H9 (cell line): Measurements from ENCODE around the gene KCNA3. TPM values are rescaled to one million over a fixed set of nuclear protein-coding genes. Genes with fewer than 3 reads are reported as not detected.

Experiments used
- DNase-seq: peaks from one replicate; pipeline ENCODE4 v3.0.0-alpha.2; 2017
- H2AFZ ChIP-seq: one replicate; pipeline ENCODE4 v1.6.1; 2013; ENCODE audit warnings: mild to moderate bottlenecking, low read length, control low read depth, moderate library complexity
- H2AK5ac ChIP-seq: 2 replicates; pipeline ENCODE4 v1.6.1; 2013; ENCODE audit warnings: low read length, control low read depth, mixed read lengths; ENCODE audit not compliant: insufficient read length
- H2BK120ac ChIP-seq: one replicate; pipeline ENCODE4 v1.6.1; 2013; ENCODE audit warnings: low read depth, mild to moderate bottlenecking, low read length, control low read depth, inconsistent platforms; ENCODE audit not compliant: poor library complexity, severe bottlenecking
- H2BK12ac ChIP-seq: 2 replicates; pipeline ENCODE4 v1.6.1; 2013; ENCODE audit warnings: low read length, control low read depth, mixed read lengths, low read depth; ENCODE audit not compliant: insufficient read length
- H2BK15ac ChIP-seq: 2 replicates; pipeline ENCODE4 v1.6.1; 2013; ENCODE audit warnings: low read depth, low read length, control low read depth
- H2BK20ac ChIP-seq: one replicate; pipeline ENCODE4 v1.6.1; 2013; ENCODE audit warnings: low read depth, mild to moderate bottlenecking, low read length, control low read depth, inconsistent platforms; ENCODE audit not compliant: poor library complexity, severe bottlenecking
- H2BK5ac ChIP-seq: 2 replicates; pipeline ENCODE4 v1.6.1; 2013; ENCODE audit warnings: low read length, control low read depth, mixed read lengths; ENCODE audit not compliant: insufficient read length
- H3K14ac ChIP-seq: 2 replicates; pipeline ENCODE4 v1.6.1; 2013; ENCODE audit warnings: low read length, control low read depth; ENCODE audit not compliant: insufficient read depth
- H3K18ac ChIP-seq: 2 replicates; pipeline ENCODE4 v1.6.1; 2013; ENCODE audit warnings: low read depth, mild to moderate bottlenecking, mixed read lengths, low read length, control low read depth; ENCODE audit not compliant: insufficient read length
- H3K23ac ChIP-seq: 2 replicates; pipeline ENCODE4 v1.6.1; 2013; ENCODE audit warnings: low read length, control low read depth, mixed read lengths, low read depth; ENCODE audit not compliant: insufficient read length
- H3K23me2 ChIP-seq: 2 replicates; pipeline ENCODE4 v1.6.1; 2013; ENCODE audit warnings: low read depth, mild to moderate bottlenecking, mixed read lengths, low read length, control low read depth; ENCODE audit not compliant: insufficient read length, poor library complexity, severe bottlenecking
- H3K27ac ChIP-seq: 2 replicates; pipeline ENCODE4 v1.5.1; 2013; ENCODE audit warnings: low read length, control low read depth, mixed read lengths, low read depth; ENCODE audit not compliant: insufficient read length
- H3K27me3 ChIP-seq: 2 replicates; pipeline ENCODE4 v1.6.1; 2013; ENCODE audit warnings: low read length, control low read depth, inconsistent platforms; ENCODE audit not compliant: insufficient read depth
- H3K4ac ChIP-seq: 2 replicates; pipeline ENCODE4 v1.6.1; 2013; ENCODE audit warnings: low read depth, mild to moderate bottlenecking, control low read depth, inconsistent platforms, low read length, moderate library complexity
- H3K4me1 ChIP-seq: 2 replicates; pipeline ENCODE4 v1.6.1; 2013; ENCODE audit warnings: low read length, control low read depth, inconsistent platforms; ENCODE audit not compliant: insufficient read depth
- H3K4me2 ChIP-seq: 2 replicates; pipeline ENCODE4 v1.6.1; 2013; ENCODE audit warnings: low read length, control low read depth, mixed read lengths; ENCODE audit not compliant: insufficient read length, insufficient read depth
- H3K56ac ChIP-seq: 2 replicates; pipeline ENCODE4 v1.6.1; 2013; ENCODE audit warnings: low read depth, mild to moderate bottlenecking, mixed read lengths, low read length, control low read depth; ENCODE audit not compliant: insufficient read length
- H3K79me1 ChIP-seq: 2 replicates; pipeline ENCODE4 v1.6.1; 2013; ENCODE audit warnings: low read depth, mild to moderate bottlenecking, moderate library complexity, low read length, control low read depth, inconsistent platforms; ENCODE audit not compliant: insufficient read depth, poor library complexity, severe bottlenecking
- H3K79me2 ChIP-seq: 2 replicates; pipeline ENCODE4 v1.6.1; 2013; ENCODE audit warnings: low read length, control low read depth, inconsistent platforms; ENCODE audit not compliant: insufficient read depth
- H3K9ac ChIP-seq: 2 replicates; pipeline ENCODE4 v1.6.1; 2013; ENCODE audit warnings: low read length, control low read depth, mixed read lengths; ENCODE audit not compliant: insufficient read length; ENCODE audit errors: extremely low read depth
- H3K9me3 ChIP-seq: one replicate; pipeline ENCODE4 v1.6.1; 2013; ENCODE audit warnings: low read depth, low read length, inconsistent platforms; ENCODE audit not compliant: control insufficient read depth
- H3T11ph ChIP-seq: one replicate; pipeline ENCODE4 v1.6.1; 2013; ENCODE audit warnings: mild to moderate bottlenecking, low read length, control low read depth, inconsistent platforms
- H4K20me1 ChIP-seq: one replicate; pipeline ENCODE4 v1.6.1; 2013; ENCODE audit not compliant: control insufficient read depth, insufficient read length, insufficient read depth
- H4K5ac ChIP-seq: 2 replicates; pipeline ENCODE4 v1.6.1; 2013; ENCODE audit warnings: low read depth, mild to moderate bottlenecking, mixed read lengths, low read length, control low read depth; ENCODE audit not compliant: insufficient read length
- H4K8ac ChIP-seq: replicated peaks from 2 replicates; pipeline ENCODE4 v1.6.1; 2013; ENCODE audit warnings: low read length, control low read depth, mixed read lengths, low read depth; ENCODE audit not compliant: insufficient read length
- H4K91ac ChIP-seq: 2 replicates; pipeline ENCODE4 v1.6.1; 2013; ENCODE audit warnings: low read depth, mild to moderate bottlenecking, moderate library complexity, mixed read lengths, low read length, control low read depth; ENCODE audit not compliant: insufficient read length
- H3K27ac Mint-ChIP-seq, 3 experiments: 2 replicates in 2 of 3; 3 replicates in 1 of 3; pipeline ENCODE4 v1.8.0; 2020 to 2021; ENCODE audit warnings: mixed read lengths in 3 of 3, mild to moderate bottlenecking in 1 of 3, moderate library complexity in 1 of 3
- H3K27me3 Mint-ChIP-seq: 2 replicates; pipeline ENCODE4 v1.8.0; 2021; ENCODE audit warnings: low read depth, mild to moderate bottlenecking, moderate library complexity, mixed read lengths
- H3K36me3 Mint-ChIP-seq, 3 experiments: 2 replicates in 2 of 3; 3 replicates in 1 of 3; pipeline ENCODE4 v1.8.0; 2020 to 2021; ENCODE audit warnings: low read depth in 3 of 3, mixed read lengths in 3 of 3; ENCODE audit not compliant: insufficient read depth in 1 of 3
- H3K4me1 Mint-ChIP-seq, 2 experiments: 2 replicates each; pipeline ENCODE4 v1.8.0; 2020; ENCODE audit warnings: mixed read lengths in 2 of 2
- H3K4me3 Mint-ChIP-seq, 2 experiments: 2 replicates in 1 of 2; 3 replicates in 1 of 2; pipeline ENCODE4 v1.8.0; 2020 to 2021; ENCODE audit warnings: mild to moderate bottlenecking in 2 of 2, mixed read lengths in 2 of 2, moderate library complexity in 1 of 2
- H3K9me3 Mint-ChIP-seq, 2 experiments: 2 replicates in 1 of 2; 3 replicates in 1 of 2; pipeline ENCODE4 v1.8.0; 2020; ENCODE audit warnings: mild to moderate bottlenecking in 2 of 2, mixed read lengths in 2 of 2, moderate library complexity in 1 of 2
- CTCF ChIP-seq: fragments of 200-600 bp; sonication (generic); conservative IDR thresholded peaks from 3 replicates; pipeline ENCODE4 v1.8.0; 2021; ENCODE audit warnings: antibody characterized with exemption, mild to moderate bottlenecking
- WGBS: extraction: QIAGEN DNeasy Blood & Tissue Kit; methylation state at CpG from one replicate; pipeline ENCODE4 v1.1.7; 2013; ENCODE audit warnings: missing lambda C conversion rate, low lambda C conversion rate, mixed read lengths; ENCODE audit not compliant: insufficient read length; ENCODE audit errors: extremely low coverage; 5-methylcytosine and 5-hydroxymethylcytosine counted together
- total RNA-seq: library from RNA; stranded (reverse); gene quantifications from 2 replicates; pipeline ENCODE4 v1.2.1, GENCODE V29; 2021

Gene KCNA3
- total RNA-seq, 1 experiment from 2014 or later: 0.92 TPM

- no peak overlapping the region for H3K23ac ChIP-seq
- H3K27ac ChIP-seq: no peak overlapping the region
- no peak for DNase-seq
Measured at GRCh38 chr1:110688514-110688913, 13.8 kb upstream of the KCNA3 start.

More at GRCh38 chr1:110688514-110688913, 13.8 kb upstream of the KCNA3 start:
- Histone ChIP-seq H2BK20ac (no peak overlapping the region), H3K4me2 (no peak overlapping the region), H3K56ac (no peak overlapping the region), H3K27me3 (no peaks in the 10 kb centered on the region), H2BK12ac (no peak overlapping the region), H3K14ac (no peak overlapping the region), H2AK5ac (no peak overlapping the region), H3T11ph (no peak overlapping the region), H4K8ac (no peak overlapping the region), H3K4ac (no peak overlapping the region), H2BK5ac (no peak overlapping the region), H3K9ac (no peak overlapping the region), H3K4me1 (no peaks in the 10 kb centered on the region), H2BK120ac (no peak overlapping the region), H3K79me1 (no peaks in the 10 kb centered on the region), H2AFZ (no peak overlapping the region), H4K91ac (no peak overlapping the region), H4K20me1 (no peaks in the 10 kb centered on the region), H3K23me2 (no peaks in the 10 kb centered on the region), H4K5ac (no peak overlapping the region), H3K79me2 (no peaks in the 10 kb centered on the region), H2BK15ac (no peak overlapping the region), H3K18ac (no peak overlapping the region), H3K9me3 (no peaks in the 10 kb centered on the region)
- Mint-ChIP-seq H3K4me1 (no peaks in the 10 kb centered on the region), H3K36me3 (no peaks in the 10 kb centered on the region), H3K27me3 (peaks cover 16% of the 10 kb centered on the region), H3K27ac (no peak overlapping the region), H3K9me3 (no peaks in the 10 kb centered on the region), H3K4me3 (no peak overlapping the region)
- no CpG with 5 or more reads among the region's 3 CpGs for WGBS
- no peak for TF ChIP-seq CTCF
